GM21360 (cell line): ENCODE data around the gene TMEM184B.

Experiments
- ATAC-seq: cut with Tn5 transposase; IDR thresholded peaks from one replicate; pipeline ENCODE4 v1.9.1; 2021; ENCODE audit warnings: mild to moderate bottlenecking, moderate library complexity; ENCODE audit not compliant: unreplicated experiment

The TMEM184B gene

GRCh38 chr22:38282397-38282796, 9.6 kb upstream of the TMEM184B start:
- no peak for ATAC-seq

- no peak for ATAC-seq
These were observed 3.4 kb upstream of the TMEM184B start for GRCh38 chr22:38276166-38276565.

- no peak for ATAC-seq
These were observed 471 bp upstream of the TMEM184B start for GRCh38 chr22:38273135-38273826.

DNA sequence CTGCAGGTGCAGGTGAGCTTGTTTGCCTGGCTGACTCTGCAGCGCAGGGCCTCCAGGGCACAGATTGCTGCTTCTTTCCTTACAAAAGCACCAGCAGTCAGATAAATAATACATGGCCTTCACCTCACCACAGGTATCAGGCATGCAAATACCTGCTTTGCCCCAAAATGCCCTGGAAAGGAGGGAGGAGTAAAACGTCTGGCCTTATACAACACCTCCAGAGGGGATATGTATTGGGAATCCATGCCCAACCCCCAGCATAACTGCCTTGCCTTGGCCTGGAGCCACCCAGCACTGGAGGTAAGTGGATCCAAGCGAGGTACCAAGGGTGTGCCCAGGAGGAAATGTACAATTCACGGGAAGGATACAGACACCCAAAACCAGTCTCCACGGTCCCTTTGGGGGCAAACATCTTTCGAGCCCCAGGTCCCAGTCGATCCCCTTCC, 860 bp downstream of the TMEM184B start:
- peak; percentile 5 for ATAC-seq

- ATAC-seq = no peak
These were observed 1.7 kb downstream of the TMEM184B start for GRCh38 chr22:38271101-38271500.

- no peak for ATAC-seq
These were observed 2.5 kb downstream of the TMEM184B start for GRCh38 chr22:38270091-38270992.

DNA sequence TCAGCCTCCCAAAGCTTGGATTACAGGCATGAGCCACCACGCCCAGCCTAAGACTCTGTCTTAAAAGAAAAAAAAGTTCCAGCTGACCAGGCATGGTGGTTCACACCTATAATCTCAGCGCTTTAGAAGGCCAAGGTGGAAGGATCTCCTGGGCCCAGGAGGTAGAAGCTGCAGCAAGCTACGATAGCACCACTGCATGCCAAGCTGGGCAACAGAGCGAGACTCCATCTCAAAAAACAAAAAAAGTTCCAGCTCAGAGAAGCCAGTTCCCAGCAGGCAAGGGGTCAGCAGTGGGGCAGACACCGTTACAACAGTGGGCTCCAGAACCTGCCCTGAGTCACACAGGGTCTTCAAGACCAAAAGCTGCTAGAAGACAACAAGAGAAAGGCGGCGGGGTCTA, 3.3 kb downstream of the TMEM184B start:
- ATAC-seq = no peak

- no peak for ATAC-seq
These were observed 5.7 kb downstream of the TMEM184B start for GRCh38 chr22:38267086-38267485.

GRCh38 chr22:38266120-38266519, 6.7 kb downstream of the TMEM184B start:
- no peak for ATAC-seq

- no peak for ATAC-seq
These were observed 8.4 kb downstream of the TMEM184B start for GRCh38 chr22:38264322-38264843.

DNA sequence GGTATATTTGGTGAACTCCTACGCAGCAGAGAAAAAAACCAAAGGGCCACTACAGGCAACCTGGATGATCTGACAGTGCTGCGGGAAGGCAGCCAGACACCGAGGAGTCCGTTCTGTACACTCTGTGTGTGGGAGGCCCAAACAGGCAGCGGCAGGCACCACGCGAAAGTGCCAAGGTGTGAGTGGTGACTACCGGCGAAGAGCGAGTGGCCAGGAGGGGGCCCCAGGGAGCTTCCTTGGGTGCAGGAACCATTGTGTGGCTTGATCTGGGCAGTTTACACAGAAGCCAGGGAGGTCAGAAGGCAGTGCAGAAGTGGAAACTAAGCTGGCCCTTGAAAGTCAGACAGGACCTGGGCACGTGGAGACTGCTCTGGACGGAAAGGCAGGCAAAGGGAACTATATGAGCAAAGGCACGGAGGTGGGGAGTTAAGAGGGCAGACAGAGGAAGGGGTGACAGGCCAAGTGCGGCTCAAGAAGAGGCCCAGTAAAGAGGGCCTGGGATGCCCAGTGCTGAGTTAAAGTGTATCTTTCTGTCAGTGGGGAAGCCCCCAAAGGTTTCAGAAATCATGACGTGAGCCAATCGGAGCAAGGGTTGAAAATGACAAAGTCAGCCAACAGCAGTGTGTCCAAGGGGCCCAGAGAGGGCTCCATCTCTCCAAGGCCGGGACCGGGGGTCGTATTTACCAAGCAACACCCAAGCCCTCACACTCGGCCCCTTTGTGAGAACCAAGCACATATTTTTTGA, 10.6 kb downstream of the TMEM184B start:
- no peak for ATAC-seq

GRCh38 chr22:38260761-38261681, 11.8 kb downstream of the TMEM184B start:
- ATAC-seq = no peak

DNA sequence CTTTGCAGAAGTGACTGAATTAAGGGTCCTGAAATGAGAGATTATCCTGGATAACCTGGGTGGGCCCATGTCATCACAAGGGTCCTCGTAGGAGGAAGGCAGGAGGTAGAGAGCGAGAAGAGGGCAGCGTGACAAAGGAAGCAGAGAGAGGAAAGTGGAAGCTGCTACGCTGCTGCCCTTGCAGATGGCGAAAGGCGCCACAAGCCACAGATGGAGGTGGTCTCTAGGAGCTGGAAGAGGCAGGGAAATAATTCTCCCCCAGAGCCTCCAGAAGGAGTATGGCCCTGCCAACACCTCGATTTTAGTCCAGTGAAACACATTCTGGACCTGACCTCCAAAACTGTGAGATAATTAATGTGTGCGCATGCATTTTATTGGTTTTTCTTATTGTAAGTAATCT, 13.4 kb downstream of the TMEM184B start:
- ATAC-seq = no peak

DNA sequence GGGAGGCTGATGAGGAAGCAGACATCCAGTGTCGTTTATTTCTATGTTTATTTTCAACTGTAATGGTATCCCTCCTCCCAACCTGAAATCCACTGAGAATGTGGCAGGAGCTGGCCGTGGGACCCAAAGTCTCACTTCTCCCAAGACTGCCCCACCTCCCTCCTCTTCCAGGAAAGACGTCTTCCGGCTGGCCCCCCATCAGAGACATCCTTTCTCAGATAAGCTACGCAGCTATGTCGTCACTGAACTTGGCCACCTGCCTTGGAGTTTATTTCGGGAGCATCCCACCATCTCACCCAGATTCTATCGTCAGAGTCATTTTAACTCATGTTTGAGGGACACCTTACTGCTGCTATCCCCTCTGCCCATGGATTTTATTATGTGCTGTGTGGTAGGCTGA, 13.9 kb downstream of the TMEM184B start:
- ATAC-seq = no peak

DNA sequence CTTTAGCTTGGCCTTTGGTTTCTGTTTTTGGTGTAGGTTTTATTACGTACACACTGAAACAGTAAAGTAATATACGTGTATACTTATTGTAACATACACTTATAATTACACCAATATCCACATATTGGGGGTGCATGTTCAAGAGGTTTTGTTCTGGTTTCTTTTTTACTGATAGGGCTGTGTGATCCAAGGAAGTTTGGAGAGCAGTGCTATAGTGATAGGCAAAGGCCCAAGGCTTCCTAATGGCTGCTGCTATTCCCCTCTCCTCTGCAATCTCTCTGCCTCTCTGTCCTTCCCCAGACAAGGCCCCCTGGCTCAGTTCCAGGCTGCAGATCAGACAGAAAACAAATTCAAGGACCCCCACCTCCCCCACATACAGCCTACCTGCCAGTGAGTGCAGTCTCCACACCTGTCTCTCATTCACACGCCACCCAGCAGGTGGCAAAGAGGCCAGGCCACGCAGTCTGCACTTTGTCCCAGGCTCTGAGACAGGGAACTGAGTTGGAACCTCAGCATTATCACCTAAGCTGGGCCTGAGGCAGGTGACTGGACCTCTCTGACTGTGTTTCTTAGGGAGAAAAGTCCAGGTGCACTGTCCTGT, 15.1 kb downstream of the TMEM184B start:
- ATAC-seq = no peak

GRCh38 chr22:38257181-38257580, 15.6 kb downstream of the TMEM184B start:
- ATAC-seq = no peak

DNA sequence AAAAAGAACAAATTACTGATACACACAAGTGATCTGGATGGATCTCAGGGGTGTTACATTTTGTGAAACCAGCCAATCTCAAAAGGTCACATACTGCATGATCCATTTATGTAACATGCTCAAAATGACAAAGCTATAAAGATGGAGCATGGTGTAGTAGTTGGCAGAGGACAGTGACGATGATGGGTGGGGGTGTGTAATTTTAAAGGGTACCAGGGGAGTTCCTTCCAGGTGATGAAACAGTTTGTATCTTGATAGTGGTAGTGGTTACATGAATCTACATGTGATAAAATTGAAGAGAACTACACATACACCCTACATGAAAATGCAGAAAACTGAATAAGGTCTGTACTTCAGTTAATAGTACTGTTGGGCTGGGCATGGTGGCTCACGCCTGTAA, 17.1 kb downstream of the TMEM184B start:
- no peak for ATAC-seq

DNA sequence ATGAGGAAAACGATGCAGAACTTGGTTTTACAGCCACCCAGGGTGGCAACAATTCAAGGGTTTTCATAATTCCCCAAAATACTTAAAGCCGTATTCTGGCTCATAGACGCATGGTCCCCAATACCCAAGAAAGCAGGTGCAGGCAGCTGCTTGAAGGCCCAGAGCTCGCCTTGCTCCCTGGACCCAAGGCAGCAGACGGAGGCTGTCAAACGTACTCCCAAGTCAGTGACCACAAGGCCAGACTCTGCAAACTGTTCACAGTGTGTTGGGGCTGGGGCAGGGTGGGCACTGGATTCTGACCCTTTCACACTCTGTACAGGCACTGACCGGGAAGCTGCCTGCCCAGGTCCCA, 21.5 kb downstream of the TMEM184B start:
- ATAC-seq = no peak

GRCh38 chr22:38250643-38251340, 22.0 kb downstream of the TMEM184B start:
- no peak for ATAC-seq
